A549 treated with dexamethasone at 1 μM for 4 hours (cell line): ENCODE results near the gene RASGRP1. TPM values are rescaled to one million over a fixed set of nuclear protein-coding genes. Genes with fewer than 3 reads are reported as not detected.

ENCODE experiments used
- total RNA-seq: library from RNA; stranded (reverse); fragments of 200-300 nt; extraction: Qiagen RNA extraction; gene quantifications from 5 replicates; pipeline ENCODE4 v1.2.3, GENCODE V29; 2022

The RASGRP1 gene
- total RNA-seq = 0.28 to 0.46 TPM (median 0.35 TPM) in 5 replicates

GRCh38 chr15:38564557-38565286 is at the start of gene RASGRP1:
RASGRP1 (minus strand) TSS chr15:38564814; CDS start chr15:38564628, 186 bp downstream.

GRCh38 chr15:38453971-38454695 is 110.5 kb downstream of the RASGRP1 start, which contains the start of gene FAM98B:
FAM98B (plus strand) TSS chr15:38454127; CDS start chr15:38454162, 35 bp downstream.

Other genes starting within 250 kb of the RASGRP1 start
- 8.8 to 13.8 TPM (median 10.9 TPM) in 5 replicates for gene FAM98B, start 110.7 kb downstream of the RASGRP1 start, total RNA-seq